Calu3 (cell line): ENCODE results near the gene LCN12. TPM values are rescaled to one million over a fixed set of nuclear protein-coding genes. Genes with fewer than 3 reads are reported as not detected.
"Not testable (repeated sequence)": the region's sequence is repeated elsewhere in the genome, so short reads cannot be mapped to it uniquely, and the experiment has no call there.

Experiments used
- BruUV-seq: library from RNA; stranded (reverse); fragments of 400-500 nt; replicated peaks from 2 replicates; lab custom pipeline; 2021; lab: Mats Ljungman, UMichigan
- CTCF ChIA-PET: fragments of 300-600 bp; sonication (Branson Sonifier 250); formaldehyde crosslinking; loops from one replicate; lab custom pipeline; 2022; ENCODE audit warnings: antibody characterized with exemption; lab: Charles Lee
- DNase-seq: peaks from one replicate; pipeline ENCODE4 v3.0.0; 2022
- H3K27ac Mint-ChIP-seq: one replicate; pipeline ENCODE4 v1.8.0; 2022; ENCODE audit warnings: mixed read lengths; ENCODE audit not compliant: unreplicated experiment
- H3K27me3 Mint-ChIP-seq: one replicate; pipeline ENCODE4 v1.8.0; 2022; ENCODE audit warnings: mixed read lengths; ENCODE audit not compliant: unreplicated experiment
- H3K36me3 Mint-ChIP-seq: one replicate; pipeline ENCODE4 v1.8.0; 2022; ENCODE audit warnings: mild to moderate bottlenecking, moderate library complexity, mixed read lengths; ENCODE audit not compliant: insufficient read depth, unreplicated experiment
- H3K4me1 Mint-ChIP-seq: one replicate; pipeline ENCODE4 v1.8.0; 2022; ENCODE audit warnings: mild to moderate bottlenecking, low read depth, mixed read lengths; ENCODE audit not compliant: unreplicated experiment
- H3K4me3 Mint-ChIP-seq: one replicate; pipeline ENCODE4 v1.8.0; 2022; ENCODE audit warnings: mild to moderate bottlenecking, low read depth, moderate library complexity, mixed read lengths; ENCODE audit not compliant: unreplicated experiment
- H3K9me3 Mint-ChIP-seq: one replicate; pipeline ENCODE4 v1.8.0; 2022; ENCODE audit warnings: low read depth, mixed read lengths; ENCODE audit not compliant: unreplicated experiment
- intact Hi-C: fragments of 100-400 bp; cut with micrococcal nuclease; formaldehyde crosslinking; loops from one replicate; pipeline ENCODE4 v1.10.0; 2022; ENCODE audit not compliant: unreplicated experiment
- total RNA-seq: library from RNA; stranded (reverse); gene quantifications from 2 replicates; pipeline ENCODE4 v1.2.3, GENCODE V29; 2022
- TF ChIP-seq, protein P1 (sequence below): fragments of 200-600 bp; IDR thresholded peaks from one replicate; pipeline ENCODE4 v1.8.0; 2022; ENCODE audit warnings: antibody characterized with exemption; ENCODE audit not compliant: unreplicated experiment

Gene LCN12
- total RNA-seq, 1 experiment from 2014 or later, result 3.8 TPM

DNA sequence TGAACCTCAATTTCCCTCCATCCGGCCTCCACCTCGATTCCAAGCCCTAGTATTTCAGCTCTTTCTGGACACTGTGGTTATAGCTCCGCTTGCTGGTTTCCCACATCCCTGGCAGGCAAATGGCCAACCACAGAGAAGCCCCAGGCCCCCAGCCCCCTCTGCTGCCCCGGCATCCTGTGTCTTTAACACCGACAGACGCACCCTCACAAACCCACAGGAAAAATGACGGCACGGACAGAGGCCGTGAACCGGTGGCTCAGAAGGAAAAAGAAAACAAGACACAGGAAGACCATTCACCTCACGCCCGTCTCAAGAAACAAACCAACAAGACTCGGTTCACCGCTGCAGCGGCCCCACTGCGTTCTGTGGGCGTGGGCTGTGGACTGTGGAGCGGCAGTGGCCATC is 45.8 kb downstream of the LCN12 start:
- Mint-ChIP-seq H3K27ac (peak overlapping the region; percentile 12), H3K4me3 (no peak overlapping the region), H3K36me3 (peaks cover 6% of the 10 kb centered on the region), H3K4me1 (peaks cover 11% of the 10 kb centered on the region), H3K9me3 (no peaks in the 10 kb centered on the region), H3K27me3 (no peaks in the 10 kb centered on the region)
- TF ChIP-seq, protein P1, sequence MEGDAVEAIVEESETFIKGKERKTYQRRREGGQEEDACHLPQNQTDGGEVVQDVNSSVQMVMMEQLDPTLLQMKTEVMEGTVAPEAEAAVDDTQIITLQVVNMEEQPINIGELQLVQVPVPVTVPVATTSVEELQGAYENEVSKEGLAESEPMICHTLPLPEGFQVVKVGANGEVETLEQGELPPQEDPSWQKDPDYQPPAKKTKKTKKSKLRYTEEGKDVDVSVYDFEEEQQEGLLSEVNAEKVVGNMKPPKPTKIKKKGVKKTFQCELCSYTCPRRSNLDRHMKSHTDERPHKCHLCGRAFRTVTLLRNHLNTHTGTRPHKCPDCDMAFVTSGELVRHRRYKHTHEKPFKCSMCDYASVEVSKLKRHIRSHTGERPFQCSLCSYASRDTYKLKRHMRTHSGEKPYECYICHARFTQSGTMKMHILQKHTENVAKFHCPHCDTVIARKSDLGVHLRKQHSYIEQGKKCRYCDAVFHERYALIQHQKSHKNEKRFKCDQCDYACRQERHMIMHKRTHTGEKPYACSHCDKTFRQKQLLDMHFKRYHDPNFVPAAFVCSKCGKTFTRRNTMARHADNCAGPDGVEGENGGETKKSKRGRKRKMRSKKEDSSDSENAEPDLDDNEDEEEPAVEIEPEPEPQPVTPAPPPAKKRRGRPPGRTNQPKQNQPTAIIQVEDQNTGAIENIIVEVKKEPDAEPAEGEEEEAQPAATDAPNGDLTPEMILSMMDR, result no peak
- no peak for DNase-seq
- intact Hi-C loops, result no loop called here
- BruUV-seq, result no TSS peak
- CTCF ChIA-PET, result no interaction called here

DNA sequence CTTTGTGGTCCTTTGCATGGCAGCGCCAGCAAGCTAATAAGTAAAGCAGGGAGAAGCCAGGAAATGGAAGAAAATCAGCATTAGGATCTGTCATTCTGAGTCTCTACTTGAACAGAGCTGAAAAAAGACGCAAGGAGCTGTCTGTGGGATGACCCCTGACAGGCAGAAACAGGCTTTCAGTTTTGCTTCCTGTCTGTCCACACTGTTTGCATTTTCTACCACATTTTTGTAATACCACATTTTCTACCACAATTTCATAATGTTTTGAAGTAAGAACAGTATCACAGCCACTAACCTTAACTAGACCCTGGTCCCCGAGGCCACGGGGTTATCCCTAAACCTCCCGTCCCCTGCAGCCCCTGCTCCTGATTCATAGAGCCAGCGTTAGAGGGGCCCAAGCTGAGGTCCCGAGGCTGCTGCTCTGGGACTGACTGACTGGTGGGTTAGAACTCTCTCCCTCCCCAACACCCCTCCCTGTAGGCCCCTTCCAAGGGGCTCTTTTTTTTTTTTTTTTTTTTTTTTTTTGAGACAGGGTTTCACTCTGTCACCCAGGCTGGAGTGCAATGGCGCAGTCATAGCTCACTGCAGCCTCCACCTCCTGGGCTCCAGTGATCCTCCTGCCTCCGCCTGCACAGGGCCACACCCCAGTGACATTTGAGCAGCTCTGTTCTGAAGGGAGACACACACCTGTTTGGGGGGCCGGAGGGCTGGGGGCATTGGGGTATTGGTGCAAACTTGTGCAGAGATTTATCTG is 48.3 kb downstream of the LCN12 start:
- peaks cover 6% of the 10 kb centered on the region for H3K36me3 Mint-ChIP-seq
- H3K4me3 Mint-ChIP-seq, result no peak overlapping the region
- BruUV-seq, result no TSS peak
- no peak overlapping the region for H3K27ac Mint-ChIP-seq
- intact Hi-C loops, result no loop called here
- TF ChIP-seq, protein P1, result no peak
- no peak for DNase-seq
- H3K9me3 Mint-ChIP-seq, result peaks cover 5% of the 10 kb centered on the region
- no peaks in the 10 kb centered on the region for H3K27me3 Mint-ChIP-seq
- H3K4me1 Mint-ChIP-seq, result peaks cover 11% of the 10 kb centered on the region
- CTCF ChIA-PET, result no interaction called here

DNA sequence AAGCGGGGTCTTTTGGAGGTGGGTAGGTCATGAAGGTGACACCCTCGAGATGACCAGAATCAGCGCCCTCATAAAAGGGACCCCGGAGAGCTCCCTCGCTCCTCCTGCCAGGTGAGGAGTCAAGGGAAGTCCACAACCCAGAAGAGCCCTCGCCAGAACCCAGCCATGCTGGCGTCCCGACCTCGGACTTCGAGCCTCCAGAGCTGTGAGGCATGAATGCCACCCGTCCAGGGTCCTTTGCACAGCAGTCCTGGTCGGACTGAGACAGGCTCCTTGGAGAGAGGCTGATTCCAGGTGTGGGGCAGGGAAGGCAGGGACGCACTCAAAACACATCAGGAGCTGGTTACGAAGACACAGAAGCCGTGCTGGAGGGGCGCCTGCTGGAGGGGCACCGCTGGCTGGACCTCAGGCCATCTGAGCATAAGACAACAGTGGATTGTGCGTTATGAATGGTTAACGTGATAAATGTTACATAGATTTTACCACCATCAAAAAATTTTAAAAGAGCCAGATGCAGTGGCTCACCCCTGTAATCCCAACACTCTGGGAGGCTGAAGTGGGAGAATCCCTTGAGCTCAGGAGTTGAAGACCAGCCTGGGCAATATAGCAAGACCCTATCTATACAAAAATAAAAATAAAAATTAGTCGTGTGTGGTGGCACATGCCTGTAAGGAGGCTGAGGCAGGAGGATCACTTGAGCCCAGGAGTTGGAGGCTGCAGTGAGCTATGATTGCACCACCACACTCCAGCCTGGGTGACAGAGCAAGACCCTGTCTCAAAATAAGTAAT is 50.0 kb downstream of the LCN12 start:
- BruUV-seq, result no TSS peak
- H3K27ac Mint-ChIP-seq, result no peak overlapping the region
- CTCF ChIA-PET, result interaction anchor here (0.6 to 0.7 kb wide), 2 partner anchors 271 to 1016 kb away, joined by 3 to 5 read pairs; no protein-coding TSS in a partner anchor
- H3K27me3 Mint-ChIP-seq, result no peaks in the 10 kb centered on the region
- intact Hi-C loops, result no loop called here
- peaks cover 11% of the 10 kb centered on the region for H3K4me1 Mint-ChIP-seq
- TF ChIP-seq, protein P1, result no peak
- no peak overlapping the region for H3K4me3 Mint-ChIP-seq
- no peaks in the 10 kb centered on the region for H3K36me3 Mint-ChIP-seq
- peaks cover 5% of the 10 kb centered on the region for H3K9me3 Mint-ChIP-seq
- DNase-seq, result no peak

DNA sequence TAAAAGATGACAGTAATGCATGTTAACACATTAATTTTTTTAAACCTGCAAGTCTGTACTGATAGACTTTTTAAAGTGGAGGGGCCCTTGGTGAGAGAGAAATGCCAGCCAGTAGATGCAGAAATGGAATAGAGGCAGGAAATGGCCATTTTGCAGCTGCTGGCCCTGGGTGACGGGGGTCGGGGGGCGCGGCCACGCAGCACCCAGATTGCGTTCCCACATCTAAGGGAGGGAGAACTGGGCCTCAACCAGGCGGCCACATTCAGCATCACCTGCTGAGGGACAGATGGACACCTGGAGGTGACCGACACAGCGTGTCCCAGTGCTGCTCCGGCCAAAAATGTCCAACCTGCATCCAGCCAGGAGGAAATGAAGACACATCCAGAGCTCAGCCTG is 50.6 kb downstream of the LCN12 start:
- Mint-ChIP-seq H3K9me3 (peaks cover 5% of the 10 kb centered on the region), H3K36me3 (no peaks in the 10 kb centered on the region), H3K4me1 (peaks cover 10% of the 10 kb centered on the region), H3K27me3 (no peaks in the 10 kb centered on the region), H3K4me3 (no peak overlapping the region), H3K27ac (no peak overlapping the region)
- CTCF ChIA-PET, result no interaction called here
- no TSS peak for BruUV-seq
- TF ChIP-seq, protein P1, result no peak
- DNase-seq, result no peak
- intact Hi-C loops, result no loop called here

DNA sequence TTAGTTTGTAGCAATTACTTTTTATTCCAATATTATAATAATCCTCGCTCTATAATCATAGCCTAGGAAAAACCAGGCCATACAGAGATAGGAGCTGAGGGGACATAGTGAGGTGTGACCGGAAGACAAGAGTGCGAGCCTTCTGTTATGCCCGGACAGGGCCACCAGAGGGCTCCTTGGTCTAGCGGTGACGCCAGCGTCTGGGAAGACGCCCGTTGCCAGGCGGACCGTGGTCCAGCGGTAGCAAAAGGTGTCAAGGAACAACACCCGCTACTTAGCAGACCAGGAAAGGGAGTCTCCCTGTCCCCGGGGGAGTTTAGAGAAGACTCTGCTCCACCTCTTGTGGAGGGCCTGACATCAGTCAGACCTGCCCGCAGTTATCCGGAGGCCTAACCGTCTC is 52.2 kb downstream of the LCN12 start:
- H3K9me3 Mint-ChIP-seq, H3K4me1 Mint-ChIP-seq, H3K36me3 Mint-ChIP-seq, CTCF ChIA-PET, H3K27me3 Mint-ChIP-seq, H3K4me3 Mint-ChIP-seq, H3K27ac Mint-ChIP-seq, BruUV-seq, intact Hi-C loops: not testable (repeated sequence)
- peak; percentile 22 for DNase-seq
